ENCODE results near the gene CCDC24.

The CCDC24 gene

DNA sequence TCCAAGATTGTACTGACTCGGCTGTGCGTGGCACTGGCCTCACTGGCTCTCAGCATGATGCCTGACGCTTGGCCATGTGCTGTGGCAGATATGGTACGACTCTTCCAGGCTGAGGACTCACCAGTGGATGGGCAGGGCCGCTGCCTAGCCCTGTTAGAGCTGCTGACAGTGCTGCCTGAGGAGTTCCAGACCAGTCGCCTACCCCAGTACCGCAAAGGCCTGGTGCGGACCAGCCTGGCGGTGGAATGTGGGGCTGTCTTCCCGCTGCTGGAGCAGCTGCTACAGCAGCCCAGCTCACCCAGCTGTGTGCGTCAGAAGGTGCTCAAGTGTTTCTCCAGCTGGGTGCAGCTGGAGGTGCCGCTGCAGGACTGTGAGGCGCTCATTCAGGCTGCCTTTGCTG, 41.7 kb upstream of the CCDC24 start:
- no peak overlapping the region for H3K27ac ChIP-seq
- no peak for DNase-seq (ENCODE audit: low read depth, low spot score)
- no peak for TF ChIP-seq EZH2 (IDR thresholded peaks at IDR 0.05)
- peaks cover 10% of the 10 kb centered on the region for H3K36me3 ChIP-seq (ENCODE audit: insufficient read depth, low read length)
- no peaks in the 10 kb centered on the region for H3K9me3 ChIP-seq (ENCODE audit: low read depth, low read length)
- H3K9ac ChIP-seq (ENCODE audit: insufficient read length): no peak overlapping the region
- H3K4me3 ChIP-seq: no peak overlapping the region

DNA sequence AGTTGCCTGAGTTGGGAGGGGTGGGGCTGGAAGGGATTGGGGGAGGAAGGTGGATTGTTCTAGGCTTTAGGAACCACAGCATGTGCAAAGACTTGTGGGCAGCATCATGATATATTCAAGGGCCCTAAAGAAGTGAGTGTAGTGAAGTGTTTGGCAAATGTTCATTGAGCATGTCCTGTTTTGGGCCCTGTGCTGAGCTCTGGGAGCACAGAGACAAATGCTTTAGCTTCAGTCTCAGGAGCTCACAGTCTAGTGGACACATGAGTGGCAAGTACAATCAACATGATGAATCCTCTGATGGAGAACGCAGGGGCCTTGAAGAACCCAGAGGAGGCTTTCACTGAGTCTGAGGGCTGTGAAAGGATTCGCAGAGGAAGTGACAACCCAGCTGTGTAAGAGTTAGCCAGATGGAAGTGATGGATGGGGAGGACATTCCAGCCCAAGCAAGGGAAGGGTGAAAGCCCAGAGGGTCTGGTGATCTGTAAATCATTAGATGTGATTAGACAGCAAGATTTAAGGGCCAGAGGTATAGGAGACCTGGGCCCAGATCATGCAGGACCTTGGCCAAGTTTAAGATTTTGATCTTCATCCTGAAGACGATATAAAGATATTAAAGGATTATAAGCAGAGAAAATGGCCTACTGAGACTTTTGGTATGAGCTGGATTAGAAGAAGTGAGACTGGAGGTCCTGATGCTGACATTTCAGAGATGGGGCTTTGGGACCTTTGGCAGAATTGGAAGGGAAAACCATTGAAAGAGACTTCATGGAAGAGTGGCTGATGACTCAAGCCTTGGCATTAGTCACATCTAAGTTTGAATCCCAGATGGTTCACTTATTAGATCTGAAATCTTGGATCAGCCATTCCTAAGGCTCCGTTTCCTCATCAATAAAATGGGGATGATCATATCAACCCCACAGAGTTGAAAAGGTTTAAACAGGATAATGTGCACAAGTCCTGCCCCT, 40.1 kb upstream of the CCDC24 start:
- peaks cover 10% of the 10 kb centered on the region for H3K36me3 ChIP-seq (ENCODE audit: insufficient read depth, low read length)
- no peaks in the 10 kb centered on the region for H3K9me3 ChIP-seq (ENCODE audit: low read depth, low read length)
- H3K4me3 ChIP-seq: no peak overlapping the region
- H3K27ac ChIP-seq: no peak overlapping the region
- TF ChIP-seq POLR2AphosphoS5 (IDR thresholded peaks at IDR 0.05; ENCODE audit: borderline replicate concordance, low read depth, low read length) (no peak; the same call in 1 of the 2 replicates), EZH2 (IDR thresholded peaks at IDR 0.05) (no peak), FOXP2 (optimal IDR thresholded peaks at IDR 0.05; ENCODE audit: control extremely low read depth, extremely low read length, insufficient read depth) (no peak)
- no peak overlapping the region for H3K9ac ChIP-seq (ENCODE audit: insufficient read length)
- no peak for DNase-seq (ENCODE audit: low read depth, low spot score)

DNA sequence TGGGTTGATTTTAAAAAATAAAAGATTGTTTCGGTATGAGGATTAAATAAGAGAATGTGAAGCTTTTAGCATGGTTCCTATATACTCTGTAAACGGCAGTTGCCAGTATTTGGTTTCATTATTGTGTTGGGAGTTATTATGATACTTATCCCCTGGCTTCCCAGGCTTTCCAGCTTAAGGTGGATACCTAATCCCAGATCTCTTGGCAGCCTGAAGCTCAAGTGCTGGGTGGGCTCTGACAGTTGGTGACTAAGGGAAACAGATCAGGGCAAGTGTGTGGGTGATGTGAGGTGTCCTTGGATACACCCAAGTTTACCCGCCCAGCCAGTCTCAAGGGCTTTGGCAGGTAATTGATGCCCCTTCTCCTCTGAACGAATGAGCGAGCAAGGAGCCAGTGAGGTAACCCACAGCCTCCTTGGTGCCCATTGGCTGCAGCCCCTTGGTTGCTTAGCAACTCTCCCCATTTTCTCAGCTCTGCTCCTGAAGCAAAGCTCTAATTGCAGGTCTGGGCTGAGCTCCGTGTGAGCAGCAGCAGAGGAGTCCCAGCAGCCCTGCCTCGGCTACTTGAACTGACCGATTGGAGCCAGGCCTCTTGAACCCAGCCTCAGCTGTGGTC, 38.6 kb upstream of the CCDC24 start:
- H3K36me3 ChIP-seq (ENCODE audit: insufficient read depth, low read length): peaks cover 10% of the 10 kb centered on the region
- no peaks in the 10 kb centered on the region for H3K9me3 ChIP-seq (ENCODE audit: low read depth, low read length)
- no peak for DNase-seq (ENCODE audit: low read depth, low spot score)
- no peak overlapping the region for H3K27ac ChIP-seq
- H3K9ac ChIP-seq (ENCODE audit: insufficient read length): no peak overlapping the region
- no peak for TF ChIP-seq POLR2AphosphoS5 (IDR thresholded peaks at IDR 0.05; ENCODE audit: borderline replicate concordance, low read depth, low read length)
- TF ChIP-seq EZH2 (IDR thresholded peaks at IDR 0.05): no peak
- no peak for TF ChIP-seq FOXP2 (optimal IDR thresholded peaks at IDR 0.05; ENCODE audit: control extremely low read depth, extremely low read length, insufficient read depth)
- H3K4me3 ChIP-seq: no peak overlapping the region

DNA sequence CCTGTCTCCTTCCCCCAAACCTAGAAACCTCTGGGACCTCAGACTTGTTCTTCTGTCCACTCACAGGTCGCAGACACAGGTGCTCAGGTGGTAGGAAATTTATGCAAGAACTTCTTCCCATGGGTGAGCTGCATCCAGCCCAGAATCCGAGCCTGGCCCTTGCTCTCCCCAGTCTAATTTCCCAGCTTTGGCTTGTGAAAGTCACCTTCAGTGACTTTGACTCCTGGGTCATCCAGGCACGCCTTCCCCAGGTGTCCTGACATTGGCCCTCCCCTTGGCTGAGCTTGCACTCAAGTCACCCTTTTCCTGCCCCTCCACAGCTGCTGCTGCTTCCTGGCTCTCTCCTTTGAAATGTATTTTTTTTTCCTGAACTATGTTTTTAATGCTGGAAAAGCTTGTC, 38.0 kb upstream of the CCDC24 start:
- H3K9me3 ChIP-seq (ENCODE audit: low read depth, low read length): no peaks in the 10 kb centered on the region
- peaks cover 10% of the 10 kb centered on the region for H3K36me3 ChIP-seq (ENCODE audit: insufficient read depth, low read length)
- H3K27ac ChIP-seq: no peak overlapping the region
- no peak for TF ChIP-seq POLR2AphosphoS5 (IDR thresholded peaks at IDR 0.05; ENCODE audit: borderline replicate concordance, low read depth, low read length)
- TF ChIP-seq FOXP2 (optimal IDR thresholded peaks at IDR 0.05; ENCODE audit: control extremely low read depth, extremely low read length, insufficient read depth): no peak
- TF ChIP-seq EZH2 (IDR thresholded peaks at IDR 0.05): no peak
- H3K9ac ChIP-seq (ENCODE audit: insufficient read length): no peak overlapping the region
- H3K4me3 ChIP-seq: no peak overlapping the region
- DNase-seq (ENCODE audit: low read depth, low spot score): no peak

DNA sequence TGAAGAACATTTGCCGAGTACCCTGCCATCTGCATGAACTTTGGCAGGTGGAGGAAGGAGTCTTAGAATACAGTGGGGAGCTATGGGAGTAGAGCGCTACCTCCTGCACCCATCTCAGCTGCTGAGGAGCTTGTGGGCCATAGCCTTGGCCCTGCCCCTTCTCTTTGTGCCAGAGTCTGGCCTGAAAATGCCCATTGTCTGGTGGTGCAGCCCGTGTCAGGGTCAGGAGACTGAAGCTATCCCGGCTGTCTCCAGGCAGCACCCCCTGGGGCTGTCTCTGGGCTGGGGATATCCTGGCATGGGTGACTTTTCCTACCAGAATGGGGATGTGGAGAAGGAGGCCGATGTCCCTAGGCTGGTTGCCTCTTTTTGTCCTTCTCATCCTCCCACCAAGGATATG, 37.4 kb upstream of the CCDC24 start:
- Histone ChIP-seq H3K4me3 (no peak overlapping the region), H3K27ac (no peak overlapping the region), H3K9me3 (ENCODE audit: low read depth, low read length) (no peaks in the 10 kb centered on the region), H3K36me3 (ENCODE audit: insufficient read depth, low read length) (peaks cover 10% of the 10 kb centered on the region), H3K9ac (ENCODE audit: insufficient read length) (no peak overlapping the region)
- TF ChIP-seq FOXP2 (optimal IDR thresholded peaks at IDR 0.05; ENCODE audit: control extremely low read depth, extremely low read length, insufficient read depth) (no peak), POLR2AphosphoS5 (IDR thresholded peaks at IDR 0.05; ENCODE audit: borderline replicate concordance, low read depth, low read length) (no peak), EZH2 (IDR thresholded peaks at IDR 0.05) (no peak)
- DNase-seq (ENCODE audit: low read depth, low spot score): no peak

DNA sequence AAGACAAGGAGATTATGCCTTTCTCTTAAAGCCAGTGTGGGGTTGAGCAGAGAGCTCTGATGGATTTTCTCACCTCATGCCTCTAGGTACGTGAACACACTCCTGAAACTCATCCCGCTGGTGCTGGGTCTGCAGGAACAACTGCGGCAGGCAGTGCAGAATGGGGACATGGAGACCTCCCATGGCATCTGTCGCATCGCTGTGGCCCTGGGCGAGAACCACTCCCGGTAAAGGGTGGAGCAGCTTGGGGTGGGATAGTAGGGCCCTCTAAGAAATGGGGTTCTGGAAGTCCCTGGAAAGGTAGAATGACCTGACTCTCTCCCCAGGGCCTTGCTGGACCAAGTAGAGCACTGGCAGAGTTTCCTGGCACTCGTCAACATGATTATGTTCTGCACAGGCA, 35.2 kb upstream of the CCDC24 start:
- TF ChIP-seq FOXP2 (optimal IDR thresholded peaks at IDR 0.05; ENCODE audit: control extremely low read depth, extremely low read length, insufficient read depth): no peak
- no peak for TF ChIP-seq POLR2AphosphoS5 (IDR thresholded peaks at IDR 0.05; ENCODE audit: borderline replicate concordance, low read depth, low read length)
- TF ChIP-seq EZH2 (IDR thresholded peaks at IDR 0.05): no peak
- no peaks in the 10 kb centered on the region; the same call in 1 of the 2 replicates for H3K36me3 ChIP-seq (ENCODE audit: insufficient read depth, low read length)
- DNase-seq (ENCODE audit: low read depth, low spot score): no peak

DNA sequence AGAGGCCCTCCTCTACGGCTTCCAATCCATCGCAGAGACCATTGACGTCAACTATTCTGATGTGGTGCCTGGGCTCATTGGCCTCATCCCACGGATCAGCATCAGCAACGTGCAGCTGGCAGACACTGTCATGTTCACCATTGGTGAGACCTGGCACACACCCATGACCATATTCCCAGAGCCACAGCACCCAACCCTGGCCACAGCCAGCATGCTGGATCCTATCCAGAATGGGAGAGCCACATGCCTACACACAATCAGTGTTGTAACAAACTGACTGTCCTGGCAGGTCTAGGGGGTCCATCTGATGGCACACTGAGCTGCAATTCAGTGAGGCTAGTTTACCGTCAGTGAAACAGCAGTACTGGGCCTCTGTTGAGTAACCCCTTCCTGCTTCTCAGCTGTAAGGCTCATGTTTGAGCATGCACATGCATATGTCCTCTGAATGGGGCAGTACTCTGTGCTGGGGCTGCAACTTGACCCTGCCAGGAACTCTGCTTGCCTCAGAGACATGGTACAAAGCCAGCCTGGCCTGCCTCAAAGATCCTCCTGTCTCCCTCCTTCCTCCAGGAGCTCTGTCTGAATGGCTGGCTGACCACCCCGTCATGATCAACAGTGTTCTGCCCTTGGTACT, 33.9 kb upstream of the CCDC24 start:
- Histone ChIP-seq H3K4me3 (no peak overlapping the region), H3K9me3 (ENCODE audit: low read depth, low read length) (no peaks in the 10 kb centered on the region), H3K9ac (ENCODE audit: insufficient read length) (no peak overlapping the region), H3K36me3 (ENCODE audit: insufficient read depth, low read length) (no peaks in the 10 kb centered on the region; the same call in 1 of the 2 replicates), H3K27ac (no peak overlapping the region)
- no peak for DNase-seq (ENCODE audit: low read depth, low spot score)
- TF ChIP-seq EZH2 (IDR thresholded peaks at IDR 0.05): no peak
- TF ChIP-seq POLR2AphosphoS5 (IDR thresholded peaks at IDR 0.05; ENCODE audit: borderline replicate concordance, low read depth, low read length): no peak
- TF ChIP-seq FOXP2 (optimal IDR thresholded peaks at IDR 0.05; ENCODE audit: control extremely low read depth, extremely low read length, insufficient read depth): no peak

More for the DNA sequence above, 35.2 kb upstream of the CCDC24 start:
- no peak overlapping the region for H3K4me3 ChIP-seq
- no peak overlapping the region for H3K27ac ChIP-seq
- H3K9ac ChIP-seq (ENCODE audit: insufficient read length): no peak overlapping the region
- no peaks in the 10 kb centered on the region for H3K9me3 ChIP-seq (ENCODE audit: low read depth, low read length)

All from SK-N-MC (cell line).